GM18951 (cell line): ENCODE results near the gene RNASE9.
"Not testable (repeated sequence)": the region's sequence is repeated elsewhere in the genome, so short reads cannot be mapped to it uniquely, and the experiment has no call there.

ENCODE experiments used
- POLR2A ChIP-seq: IDR thresholded peaks from 4 replicates; pipeline ENCODE4 v1.6.1; 2011; ENCODE audit warnings: mild to moderate bottlenecking; ENCODE audit not compliant: insufficient read length, insufficient read depth; ENCODE audit errors: extremely low read depth
- in situ Hi-C: fragments of 300-500 bp; cut with MboI; formaldehyde crosslinking; loops from one replicate; pipeline ENCODE4 v1.12.0; 2022; ENCODE audit warnings: low sequenced_read_pairs, mixed read lengths, inconsistent platforms; ENCODE audit not compliant: unreplicated experiment

Gene RNASE9

DNA sequence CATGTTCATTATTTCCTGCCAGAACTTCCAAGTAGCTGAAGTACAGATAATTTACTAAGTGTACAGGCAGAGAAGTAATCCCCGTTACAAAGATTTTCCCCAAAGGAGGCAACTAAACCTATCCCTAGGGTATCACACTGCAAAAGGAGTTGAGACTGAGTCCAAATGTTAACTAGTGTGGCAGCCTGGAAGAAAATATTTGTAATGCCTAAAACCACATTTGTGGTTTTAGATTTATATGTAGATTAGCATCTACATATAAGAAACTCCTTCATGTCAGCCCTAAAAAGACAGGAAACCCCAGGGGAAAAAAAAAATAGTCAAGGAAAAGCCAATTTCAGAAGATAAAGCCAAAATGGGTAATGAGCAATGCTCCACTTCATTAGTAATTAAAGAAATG, 31.7 kb upstream of the RNASE9 start:
- no peak for TF ChIP-seq POLR2A
- in situ Hi-C loops = no loop called here

DNA sequence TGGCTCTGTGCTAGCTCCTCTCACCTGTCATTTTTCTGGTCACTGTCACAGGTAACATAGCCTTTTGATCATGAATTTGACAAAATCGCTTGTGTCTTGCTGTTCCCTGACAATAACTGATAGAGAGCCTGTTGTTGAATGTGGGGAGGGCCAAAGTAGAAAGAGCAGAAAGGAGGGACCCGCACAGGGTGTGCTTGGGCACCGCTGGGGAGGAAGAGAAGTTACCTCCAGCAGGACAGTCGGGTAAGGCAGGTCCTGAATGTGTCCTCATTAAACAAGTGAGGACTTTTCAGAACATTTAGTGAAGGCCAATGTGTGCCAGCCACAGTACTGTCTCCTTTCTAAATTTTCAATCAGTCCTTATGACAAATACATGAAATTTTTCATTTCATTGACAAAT, 30.4 kb upstream of the RNASE9 start, which contains the start of gene RNASE12:
Gene RNASE12 (minus strand): TSS at position 142 of the 400 bp plus-strand sequence. CDS start 653 bp downstream, outside the sequence.
- TF ChIP-seq POLR2A = no peak
- in situ Hi-C loops = no loop called here

DNA sequence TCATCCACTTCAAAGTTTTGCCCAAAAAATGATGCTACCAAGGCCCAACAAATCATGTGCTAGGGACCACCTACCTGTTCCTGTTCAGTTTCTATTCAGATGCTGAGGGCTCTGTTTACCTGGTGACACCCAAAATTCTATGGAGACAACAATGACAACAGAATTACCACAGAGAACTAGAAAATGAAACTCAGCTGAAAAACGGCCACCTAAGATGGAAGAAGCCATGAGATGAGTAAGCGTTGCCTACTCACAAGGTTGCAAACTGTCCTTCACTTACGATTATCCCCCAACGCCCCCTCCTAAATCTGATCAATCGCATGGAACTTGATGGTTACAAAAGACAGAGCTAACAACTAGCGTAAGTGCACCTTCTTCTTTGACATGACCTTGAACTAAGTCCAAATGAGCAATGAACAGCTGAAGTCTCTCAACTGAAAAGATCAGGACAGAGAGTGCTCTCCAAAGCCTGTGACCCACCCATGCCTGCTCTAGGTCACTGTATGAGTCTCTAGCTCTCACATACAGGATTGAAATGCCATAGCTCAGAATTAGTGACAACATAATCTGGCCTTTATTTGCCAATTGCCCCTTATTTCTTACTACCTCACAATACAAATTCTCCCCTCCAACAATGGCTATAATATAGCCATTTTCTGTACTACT, 26.8 kb upstream of the RNASE9 start, which contains the start of gene RNASE11:
Gene RNASE11 (minus strand): TSS at position 513 of the 666 bp plus-strand sequence.
- TF ChIP-seq POLR2A = no peak
- in situ Hi-C loops = no loop called here

DNA sequence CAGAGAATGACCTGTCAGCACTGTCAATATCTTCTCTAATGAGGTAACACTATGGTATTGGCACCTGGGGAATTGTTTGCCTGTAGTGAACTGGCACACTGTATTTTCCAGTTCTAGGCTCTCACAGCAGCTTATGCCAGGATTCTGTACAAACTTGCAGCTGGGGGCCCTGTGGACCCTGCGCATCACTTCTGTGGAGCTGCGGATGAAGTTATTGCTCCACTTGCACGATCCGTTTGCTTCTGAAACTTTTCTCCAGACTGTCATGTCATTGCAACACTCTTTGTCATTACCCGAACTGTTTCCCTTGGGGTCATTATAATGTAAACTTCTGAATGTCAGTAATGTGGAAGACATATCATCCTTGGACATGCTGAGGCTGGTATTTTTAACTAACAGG, 23.1 kb upstream of the RNASE9 start:
- no peak for TF ChIP-seq POLR2A
- in situ Hi-C loops = no loop called here

DNA sequence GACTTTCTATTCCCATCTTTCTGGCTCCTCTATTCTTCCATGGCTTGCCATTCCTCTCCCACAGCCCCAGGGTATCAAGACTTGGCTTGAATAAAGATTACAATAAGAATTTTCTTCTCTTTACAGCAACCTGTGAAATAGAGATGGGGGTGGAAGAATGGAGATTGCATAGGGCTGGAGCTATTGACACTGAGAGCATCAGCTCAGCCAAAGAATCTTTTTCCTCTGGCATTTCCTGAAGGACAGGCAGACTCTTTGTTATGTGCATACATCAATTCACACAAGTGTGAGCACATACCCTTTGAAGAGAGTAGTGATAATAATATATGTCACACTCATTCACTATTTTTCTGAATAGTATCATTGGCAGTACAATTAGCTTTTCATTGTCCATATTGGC, 22.3 kb upstream of the RNASE9 start:
- in situ Hi-C loops = no loop called here

DNA sequence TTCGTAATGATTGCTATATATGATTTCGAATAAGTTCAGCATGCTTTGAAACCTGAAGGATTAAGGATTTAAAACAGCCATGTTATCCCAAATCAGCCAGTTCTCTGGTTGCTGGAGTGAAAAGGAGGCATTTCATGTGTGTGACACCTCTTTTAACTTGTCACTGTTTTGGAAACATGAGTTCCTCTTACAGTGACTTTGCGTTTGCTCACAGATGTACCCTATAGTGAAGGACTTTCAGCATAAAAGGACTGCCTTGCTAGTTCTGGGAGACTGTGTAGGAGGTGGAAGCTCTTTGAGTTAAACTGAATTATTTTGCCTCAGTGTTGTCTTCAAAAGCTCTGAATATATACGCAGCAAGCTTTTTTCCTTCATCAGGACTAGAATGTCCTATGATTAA, 19.4 kb upstream of the RNASE9 start:
- no peak for TF ChIP-seq POLR2A
- in situ Hi-C loops = no loop called here

More for the DNA sequence above, 22.3 kb upstream of the RNASE9 start:
- no peak for TF ChIP-seq POLR2A

DNA sequence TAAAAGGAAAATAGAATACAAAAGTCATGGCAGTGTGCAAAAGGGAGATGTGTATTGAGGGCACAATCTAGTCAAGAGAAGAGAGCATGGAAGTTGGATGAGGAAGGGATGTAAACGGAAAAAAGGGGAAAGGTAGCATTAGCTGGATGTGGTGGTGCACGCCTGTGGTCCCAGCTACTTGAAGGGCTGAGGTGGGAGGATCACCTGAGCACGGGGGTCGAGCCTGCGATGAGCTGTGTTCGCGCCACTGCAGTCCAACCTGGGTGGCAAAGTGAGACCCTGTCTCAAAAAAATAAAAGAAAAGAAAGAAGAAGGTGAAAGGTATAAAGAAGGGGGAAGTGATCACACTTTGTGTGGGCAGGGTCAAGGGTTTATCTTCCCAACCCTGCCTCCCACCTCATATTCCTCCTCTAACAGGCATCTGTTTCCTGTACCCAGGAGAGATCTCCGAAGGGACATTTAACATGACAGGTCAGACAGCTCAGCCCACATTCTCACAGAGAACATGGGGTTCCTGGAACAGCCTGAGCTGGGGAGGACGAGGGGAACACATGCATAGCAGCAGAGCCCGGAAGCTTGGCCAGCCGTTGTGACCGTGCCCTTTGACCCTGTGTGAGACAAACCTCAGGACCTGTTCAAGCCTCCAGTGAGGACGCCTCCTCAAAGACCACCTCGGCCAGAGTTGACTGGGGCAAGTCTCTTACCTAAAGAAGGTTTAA, 18.1 kb upstream of the RNASE9 start:
- in situ Hi-C loops = no loop called here
- TF ChIP-seq POLR2A = no peak

DNA sequence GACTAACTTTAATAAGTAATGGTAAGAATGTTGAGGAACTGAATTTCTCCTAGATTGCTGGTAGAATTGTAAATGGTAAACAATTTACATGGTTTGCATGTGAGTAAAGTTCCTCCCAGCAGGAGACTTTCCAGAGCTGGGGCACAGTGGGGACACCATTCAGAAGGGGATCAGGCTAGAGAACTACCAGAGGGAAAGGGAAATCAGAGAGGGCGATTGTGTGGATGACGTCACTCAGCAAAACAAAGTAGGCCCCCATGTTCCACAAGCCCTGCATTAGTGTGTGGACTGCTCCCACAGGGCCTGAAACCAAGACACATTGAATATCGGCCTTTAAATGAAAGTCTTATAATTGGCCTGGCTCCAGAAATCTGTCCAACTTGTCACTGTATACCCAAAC, 17.5 kb upstream of the RNASE9 start:
- no peak for TF ChIP-seq POLR2A
- in situ Hi-C loops = no loop called here

DNA sequence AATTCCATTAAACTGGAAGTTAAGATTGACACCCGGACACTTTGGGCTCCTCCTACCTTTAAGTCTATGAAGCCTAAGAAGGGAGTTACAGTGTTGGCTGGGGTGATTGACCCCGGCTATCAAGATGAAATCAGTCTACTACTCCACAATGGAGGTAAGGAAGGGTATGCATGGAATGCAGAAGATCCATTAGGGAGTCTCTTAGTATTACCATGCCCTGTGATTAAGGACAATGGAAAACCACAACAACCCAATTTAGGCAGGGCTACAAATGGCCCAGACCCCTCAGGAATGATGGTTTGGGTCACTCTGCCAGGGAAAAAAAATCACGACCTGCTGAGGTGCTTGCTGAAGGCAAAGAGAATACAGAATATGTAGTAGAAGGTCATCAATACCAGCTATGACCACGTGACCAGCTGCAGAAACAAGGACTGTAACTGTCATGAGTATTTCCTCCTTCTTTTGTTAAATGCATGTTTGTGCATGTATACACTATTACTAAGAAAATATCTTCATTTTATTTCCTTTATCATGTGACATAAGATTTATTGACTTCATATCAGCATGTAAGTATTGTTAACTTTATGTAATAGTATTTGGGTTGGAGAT, 11.6 kb upstream of the RNASE9 start:
- in situ Hi-C loops = not testable (repeated sequence)

DNA sequence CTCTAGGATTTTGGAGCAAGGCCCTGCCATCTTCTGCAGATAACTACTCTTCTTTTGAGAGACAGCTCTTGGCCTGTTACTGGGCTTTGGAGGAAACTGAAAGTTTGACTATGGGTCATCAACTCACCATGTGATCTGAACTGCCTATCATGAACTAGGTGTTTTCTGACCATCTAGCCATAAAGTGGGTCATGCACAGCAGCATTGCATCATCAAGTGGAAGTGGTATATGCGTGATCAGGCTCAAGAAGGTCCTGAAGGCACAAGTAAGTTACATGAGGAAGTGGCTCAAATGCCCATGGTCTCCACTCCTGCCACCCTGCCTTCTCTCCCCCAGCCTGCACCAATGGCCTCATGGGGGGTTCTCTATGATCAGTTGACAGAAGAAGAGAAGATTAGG, 9.9 kb upstream of the RNASE9 start:
- in situ Hi-C loops = not testable (repeated sequence)

DNA sequence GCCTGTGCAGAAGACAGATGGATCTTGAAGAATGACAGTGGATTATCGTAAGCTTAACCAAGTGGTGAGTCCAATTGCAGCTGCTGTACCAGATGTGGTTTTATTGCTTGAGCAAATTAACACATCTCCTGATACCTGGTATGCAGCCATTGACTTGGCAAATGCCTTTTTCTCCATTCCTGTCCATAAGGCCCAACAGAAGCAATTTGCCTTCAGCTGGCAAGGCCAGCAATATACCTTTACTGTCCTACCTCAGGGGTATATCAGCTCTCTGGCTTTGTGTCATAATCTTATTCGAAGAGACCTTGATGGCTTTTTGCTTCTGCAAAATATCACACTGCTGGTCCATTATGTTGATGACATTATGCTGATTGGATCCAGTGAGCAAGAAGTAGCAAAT, 9.0 kb upstream of the RNASE9 start:
- in situ Hi-C loops = not testable (repeated sequence)

DNA sequence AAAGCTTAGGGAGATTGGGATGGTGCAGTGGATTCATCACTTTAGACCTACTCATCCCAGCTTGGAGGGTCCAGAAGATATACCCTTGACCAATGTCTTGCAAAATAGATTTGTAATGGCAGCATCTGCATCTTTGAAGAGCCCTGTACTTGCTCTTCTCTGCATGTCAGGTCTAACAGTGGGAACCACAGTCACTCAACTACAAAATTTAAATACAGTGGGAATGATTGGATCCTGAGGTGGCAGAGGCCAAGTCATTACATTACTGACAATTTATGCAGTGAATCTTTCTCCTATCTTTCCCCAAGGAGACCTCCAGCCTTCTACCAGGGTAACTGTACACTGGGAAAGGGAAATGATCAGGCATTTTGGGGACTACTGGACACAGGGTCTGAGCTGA, 8.2 kb upstream of the RNASE9 start:
- in situ Hi-C loops = no loop called here
- TF ChIP-seq POLR2A = no peak

DNA sequence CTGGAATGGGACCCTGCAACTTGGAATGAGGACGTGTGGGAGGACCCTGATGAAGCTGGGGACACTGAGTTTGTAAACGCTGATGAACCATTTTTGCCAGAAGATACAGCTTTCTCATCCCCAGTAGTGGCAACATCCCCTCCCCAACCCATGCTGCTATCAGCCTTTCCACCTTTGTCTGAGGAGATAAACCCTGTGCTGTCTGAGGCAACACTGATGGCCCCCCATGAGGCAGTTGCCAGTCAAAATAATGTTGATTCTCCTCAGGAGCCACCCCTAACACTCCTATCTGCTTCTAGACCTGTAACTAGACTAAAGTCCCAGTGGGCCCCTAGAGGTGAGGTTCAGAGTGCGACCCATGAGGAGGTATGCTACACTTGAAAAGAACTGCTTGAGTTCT, 7.5 kb upstream of the RNASE9 start:
- TF ChIP-seq POLR2A = no peak
- in situ Hi-C loops = no loop called here

DNA sequence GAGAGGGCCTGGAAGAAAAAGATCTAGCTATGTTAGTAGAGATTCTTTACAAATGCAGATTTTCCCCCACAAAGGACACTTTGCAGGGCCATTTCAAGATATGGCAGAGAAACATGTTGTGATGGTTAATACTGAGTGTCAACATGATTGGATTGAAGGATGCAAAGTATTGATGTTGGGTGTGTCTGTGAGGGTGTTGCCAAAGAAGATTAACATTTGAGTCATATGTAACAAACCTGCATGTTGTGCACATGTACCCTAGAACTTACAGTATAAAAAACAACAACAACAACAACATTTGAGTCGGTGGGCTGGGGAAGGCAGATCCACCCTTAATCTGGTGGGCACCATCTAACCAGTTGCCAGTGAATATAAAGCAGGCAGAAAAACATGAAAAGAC, 6.4 kb upstream of the RNASE9 start:
- in situ Hi-C loops = not testable (repeated sequence)
